Measurements from ENCODE around the gene SEMA7A.

The SEMA7A gene

DNA sequence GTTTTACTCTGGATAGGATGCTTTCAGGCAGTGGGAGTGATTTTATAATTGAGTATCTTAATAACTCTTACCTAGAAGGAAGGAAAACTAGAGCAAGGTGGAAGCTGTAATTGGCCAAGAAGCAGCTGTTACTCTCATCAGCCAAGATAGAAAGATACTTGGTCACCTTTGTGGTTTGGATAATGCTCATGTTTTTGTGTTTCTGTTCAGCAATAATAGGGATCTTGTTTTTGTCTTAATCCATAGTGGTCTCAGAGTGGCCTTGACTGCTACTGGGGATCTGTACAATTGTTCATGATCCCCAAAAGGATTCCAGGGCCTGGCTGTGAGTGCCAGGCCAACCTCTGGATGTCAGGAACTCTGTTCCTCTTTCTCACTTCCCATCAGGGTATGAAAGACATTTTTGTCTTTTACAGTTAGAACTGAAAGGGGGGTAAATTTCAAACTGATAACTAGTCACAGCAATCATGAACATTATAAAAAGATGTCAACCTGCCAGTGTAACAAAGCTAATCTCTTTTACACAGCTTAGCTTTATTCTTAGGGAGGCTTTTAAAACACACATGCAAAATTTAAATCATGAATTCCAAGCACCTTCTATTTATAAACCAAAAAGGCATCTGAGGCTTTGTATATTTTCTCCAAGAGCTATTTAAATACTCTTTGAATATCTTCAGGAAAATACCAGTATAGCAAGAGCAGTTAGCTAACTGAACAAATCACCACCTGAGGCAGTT lies 21.2 kb upstream of the SEMA7A start:
- Histone ChIP-seq H3K36me3 (ENCODE audit: low read depth) (peaks cover 40% of the 10 kb centered on the region), H3K27me3 (ENCODE audit: insufficient read depth, poor library complexity, severe bottlenecking) (no peaks in the 10 kb centered on the region), H3K4me1 (ENCODE audit: insufficient read depth, poor library complexity, severe bottlenecking) (no peaks in the 10 kb centered on the region), H3K27ac (ENCODE audit: poor library complexity, severe bottlenecking) (no peak overlapping the region), H3K9me3 (ENCODE audit: severe bottlenecking) (no peaks in the 10 kb centered on the region), H3K4me3 (ENCODE audit: severe bottlenecking) (no peak overlapping the region)
- TF ChIP-seq, protein P1, sequence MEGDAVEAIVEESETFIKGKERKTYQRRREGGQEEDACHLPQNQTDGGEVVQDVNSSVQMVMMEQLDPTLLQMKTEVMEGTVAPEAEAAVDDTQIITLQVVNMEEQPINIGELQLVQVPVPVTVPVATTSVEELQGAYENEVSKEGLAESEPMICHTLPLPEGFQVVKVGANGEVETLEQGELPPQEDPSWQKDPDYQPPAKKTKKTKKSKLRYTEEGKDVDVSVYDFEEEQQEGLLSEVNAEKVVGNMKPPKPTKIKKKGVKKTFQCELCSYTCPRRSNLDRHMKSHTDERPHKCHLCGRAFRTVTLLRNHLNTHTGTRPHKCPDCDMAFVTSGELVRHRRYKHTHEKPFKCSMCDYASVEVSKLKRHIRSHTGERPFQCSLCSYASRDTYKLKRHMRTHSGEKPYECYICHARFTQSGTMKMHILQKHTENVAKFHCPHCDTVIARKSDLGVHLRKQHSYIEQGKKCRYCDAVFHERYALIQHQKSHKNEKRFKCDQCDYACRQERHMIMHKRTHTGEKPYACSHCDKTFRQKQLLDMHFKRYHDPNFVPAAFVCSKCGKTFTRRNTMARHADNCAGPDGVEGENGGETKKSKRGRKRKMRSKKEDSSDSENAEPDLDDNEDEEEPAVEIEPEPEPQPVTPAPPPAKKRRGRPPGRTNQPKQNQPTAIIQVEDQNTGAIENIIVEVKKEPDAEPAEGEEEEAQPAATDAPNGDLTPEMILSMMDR (IDR thresholded peaks at IDR 0.05; ENCODE audit: poor library complexity, severe bottlenecking) = no peak
- DNase-seq (ENCODE audit: low spot score) (no peak), ATAC-seq (ENCODE audit: low read depth) (no peak)

DNA sequence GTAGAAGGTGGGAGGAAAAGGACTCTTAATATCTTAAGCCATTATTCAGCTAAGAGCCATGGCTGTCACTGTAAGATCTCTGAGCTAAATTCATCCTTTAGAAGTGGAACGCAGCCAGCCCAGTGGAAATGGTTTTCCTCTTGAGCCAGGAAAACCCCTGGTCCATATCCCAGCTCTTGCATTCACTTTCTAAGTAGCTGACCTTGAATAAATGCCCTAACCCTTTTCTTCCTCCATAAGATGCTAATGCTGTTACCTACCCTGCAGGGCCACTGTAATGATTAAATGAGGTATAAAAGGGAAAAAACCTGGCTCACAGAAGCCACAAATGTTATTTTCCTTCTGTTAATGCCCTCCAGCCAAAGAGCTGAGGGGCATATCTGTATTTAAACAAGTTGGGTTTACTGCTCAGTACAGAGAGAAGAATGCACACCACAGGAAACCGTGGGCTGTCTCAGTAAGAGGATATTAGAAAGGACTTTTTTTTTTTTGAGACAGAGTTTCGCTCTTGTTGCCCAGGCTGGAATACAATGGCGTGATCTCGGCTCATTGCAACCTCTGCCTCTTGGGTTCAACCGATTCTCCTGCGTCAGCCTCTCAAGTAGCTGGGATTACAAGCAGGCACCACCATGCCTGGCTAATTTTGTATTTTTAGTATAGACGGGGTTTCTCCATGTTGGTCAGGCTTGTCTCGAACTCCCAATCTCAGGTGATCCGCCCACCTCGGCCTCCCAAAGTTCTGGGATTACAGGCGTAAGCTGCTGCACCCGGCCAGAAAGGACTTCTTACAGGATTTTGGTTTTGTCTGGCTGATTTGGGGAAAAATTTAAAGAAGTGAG lies 20.4 kb upstream of the SEMA7A start:
- peaks cover 40% of the 10 kb centered on the region for H3K36me3 ChIP-seq (ENCODE audit: low read depth)
- no peak overlapping the region for H3K27ac ChIP-seq (ENCODE audit: poor library complexity, severe bottlenecking)
- H3K4me1 ChIP-seq (ENCODE audit: insufficient read depth, poor library complexity, severe bottlenecking) = no peaks in the 10 kb centered on the region
- ATAC-seq (ENCODE audit: low read depth) = no peak
- H3K9me3 ChIP-seq (ENCODE audit: severe bottlenecking) = no peaks in the 10 kb centered on the region
- DNase-seq (ENCODE audit: low spot score) = no peak
- H3K4me3 ChIP-seq (ENCODE audit: severe bottlenecking) = no peak overlapping the region
- TF ChIP-seq, protein P1 (IDR thresholded peaks at IDR 0.05; ENCODE audit: poor library complexity, severe bottlenecking) = no peak
- no peaks in the 10 kb centered on the region for H3K27me3 ChIP-seq (ENCODE audit: insufficient read depth, poor library complexity, severe bottlenecking)

DNA sequence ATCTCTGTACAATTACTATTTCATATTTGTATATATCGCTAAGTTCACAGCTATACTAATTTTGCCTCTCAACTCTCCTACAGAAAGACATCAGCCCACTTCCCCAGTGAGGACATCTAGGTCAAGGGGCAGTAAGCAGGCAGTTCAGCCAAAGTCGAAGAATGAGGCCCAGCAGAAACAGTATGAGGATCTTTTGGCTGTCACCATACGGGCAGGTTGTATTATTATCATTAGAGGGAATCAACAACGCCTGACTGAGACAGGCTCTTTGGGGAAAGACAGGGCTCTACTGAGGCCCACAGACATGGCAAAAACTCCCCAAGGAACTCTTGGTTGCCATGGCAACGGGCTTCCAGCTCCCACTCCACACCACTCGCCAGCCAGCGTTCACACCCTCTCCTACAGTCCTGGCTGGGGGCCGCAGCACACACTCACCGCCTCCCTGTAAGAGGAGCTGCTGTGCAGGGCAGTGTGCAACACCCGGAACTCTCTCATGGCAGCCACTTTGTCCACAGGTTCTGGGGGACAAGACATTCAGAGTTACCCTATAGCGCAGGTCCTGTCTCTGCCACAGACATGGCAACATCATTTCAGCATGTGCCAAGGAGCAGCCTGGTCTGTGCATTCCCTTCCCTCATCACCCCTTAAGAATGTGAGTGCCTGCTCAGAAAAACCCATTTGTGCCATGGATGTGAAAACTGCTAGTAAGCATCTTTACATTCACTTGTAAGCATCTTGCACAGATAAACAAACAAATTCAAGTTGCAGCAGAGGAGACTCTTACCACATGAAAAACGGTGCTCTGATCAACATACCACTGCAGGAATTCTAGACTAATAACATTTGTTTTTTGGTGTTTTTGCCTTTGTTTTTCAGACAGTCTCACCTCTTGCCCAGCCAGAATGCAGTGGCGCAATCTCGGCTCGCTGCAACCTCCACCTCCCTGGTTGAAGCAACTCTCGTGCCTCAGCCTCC lies 18.4 kb upstream of the SEMA7A start:
- DNase-seq (ENCODE audit: low spot score) (no peak), ATAC-seq (ENCODE audit: low read depth) (no peak)
- Histone ChIP-seq H3K27me3 (ENCODE audit: insufficient read depth, poor library complexity, severe bottlenecking) (no peaks in the 10 kb centered on the region), H3K27ac (ENCODE audit: poor library complexity, severe bottlenecking) (no peak overlapping the region), H3K4me1 (ENCODE audit: insufficient read depth, poor library complexity, severe bottlenecking) (no peaks in the 10 kb centered on the region), H3K36me3 (ENCODE audit: low read depth) (peaks cover 53% of the 10 kb centered on the region), H3K9me3 (ENCODE audit: severe bottlenecking) (no peaks in the 10 kb centered on the region), H3K4me3 (ENCODE audit: severe bottlenecking) (no peak overlapping the region)
- TF ChIP-seq, protein P1 (IDR thresholded peaks at IDR 0.05; ENCODE audit: poor library complexity, severe bottlenecking) = no peak

DNA sequence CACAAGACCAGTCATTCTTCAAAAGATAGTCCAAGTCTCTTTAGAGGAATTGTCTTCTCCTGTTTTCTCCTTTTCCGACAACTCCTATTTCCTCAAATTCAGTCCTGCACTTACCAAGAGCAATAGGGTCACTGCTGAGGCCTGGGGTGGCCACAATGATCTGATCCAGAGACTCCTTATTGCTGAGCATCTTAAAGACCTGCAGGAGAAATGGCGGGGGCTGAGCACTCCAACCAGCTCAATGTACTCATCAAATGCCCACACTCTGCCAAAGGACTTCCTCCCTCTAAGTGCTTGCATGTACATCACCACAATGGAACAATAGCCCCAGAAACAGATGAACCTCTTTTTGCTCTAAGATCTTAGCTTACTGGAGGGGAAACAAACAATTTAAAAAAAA lies 17.6 kb upstream of the SEMA7A start:
- no peaks in the 10 kb centered on the region for H3K4me1 ChIP-seq (ENCODE audit: insufficient read depth, poor library complexity, severe bottlenecking)
- no peaks in the 10 kb centered on the region for H3K27me3 ChIP-seq (ENCODE audit: insufficient read depth, poor library complexity, severe bottlenecking)
- ATAC-seq (ENCODE audit: low read depth) (no peak), DNase-seq (ENCODE audit: low spot score) (no peak)
- H3K9me3 ChIP-seq (ENCODE audit: severe bottlenecking) = no peaks in the 10 kb centered on the region
- H3K36me3 ChIP-seq (ENCODE audit: low read depth) = peaks cover 56% of the 10 kb centered on the region
- H3K4me3 ChIP-seq (ENCODE audit: severe bottlenecking) = no peak overlapping the region
- TF ChIP-seq, protein P1 (IDR thresholded peaks at IDR 0.05; ENCODE audit: poor library complexity, severe bottlenecking) = no peak
- H3K27ac ChIP-seq (ENCODE audit: poor library complexity, severe bottlenecking) = no peak overlapping the region
